Astrocyte of the hippocampus (primary cell): ENCODE measurements around the gene ZFP36.
A peak's percentile ranks its signal among the peaks of the same experiment; 100 is the strongest.

Source experiments
- DNase-seq: peaks from one replicate; pipeline ENCODE4 v3.0.0; 2011; ENCODE audit warnings: low read depth, low spot score

The ZFP36 gene

GRCh38 chr19:39384839-39385568, 21.6 kb upstream of the ZFP36 start:
- no peak for DNase-seq

- peak; percentile 28 for DNase-seq
Observed at GRCh38 chr19:39385629-39386411, 20.8 kb upstream of the ZFP36 start.

GRCh38 chr19:39386557-39386956, 20.1 kb upstream of the ZFP36 start:
- DNase-seq = no peak

- DNase-seq = no peak
Observed at GRCh38 chr19:39388657-39389056, 18.0 kb upstream of the ZFP36 start.

DNA sequence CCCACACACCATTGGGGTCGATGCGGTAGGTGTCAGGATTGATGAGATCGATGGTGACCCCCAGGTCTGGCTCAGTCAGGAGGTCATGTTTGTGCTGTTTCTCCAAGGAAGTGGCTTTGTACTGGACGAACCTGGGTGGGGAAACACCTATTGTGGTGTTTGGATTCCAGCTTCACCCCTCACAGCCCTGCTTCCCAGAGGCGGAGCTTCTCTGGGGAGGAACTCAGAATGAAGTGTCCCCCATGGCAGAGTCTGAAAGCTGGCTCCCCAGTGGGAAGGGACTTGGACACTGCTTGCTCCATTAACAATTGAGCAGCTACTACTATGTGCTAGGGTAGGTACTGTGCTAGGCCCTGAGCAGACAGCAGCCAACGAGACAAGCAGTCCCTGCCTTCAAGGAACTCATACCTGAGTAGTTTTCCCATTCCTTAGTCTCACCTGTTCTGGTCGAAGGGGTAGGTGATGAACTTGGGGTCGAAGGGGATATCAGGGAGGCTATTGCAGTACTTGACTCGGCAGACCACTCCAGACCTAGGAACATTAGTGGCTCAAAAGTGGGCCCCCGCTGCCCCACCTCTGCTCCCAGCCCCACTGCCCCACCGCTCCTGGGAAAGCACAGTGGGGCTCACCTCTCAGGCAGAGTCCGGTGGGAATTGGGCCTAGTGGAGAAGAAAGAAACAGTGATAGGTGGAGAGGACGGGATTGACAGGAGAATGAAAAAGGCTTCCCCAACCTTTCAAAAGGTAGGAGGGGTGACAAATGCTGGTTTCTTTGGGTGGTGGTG, 16.8 kb upstream of the ZFP36 start:
- DNase-seq = no peak

- DNase-seq = no peak
Observed at GRCh38 chr19:39390451-39390750, 16.2 kb upstream of the ZFP36 start.

DNA sequence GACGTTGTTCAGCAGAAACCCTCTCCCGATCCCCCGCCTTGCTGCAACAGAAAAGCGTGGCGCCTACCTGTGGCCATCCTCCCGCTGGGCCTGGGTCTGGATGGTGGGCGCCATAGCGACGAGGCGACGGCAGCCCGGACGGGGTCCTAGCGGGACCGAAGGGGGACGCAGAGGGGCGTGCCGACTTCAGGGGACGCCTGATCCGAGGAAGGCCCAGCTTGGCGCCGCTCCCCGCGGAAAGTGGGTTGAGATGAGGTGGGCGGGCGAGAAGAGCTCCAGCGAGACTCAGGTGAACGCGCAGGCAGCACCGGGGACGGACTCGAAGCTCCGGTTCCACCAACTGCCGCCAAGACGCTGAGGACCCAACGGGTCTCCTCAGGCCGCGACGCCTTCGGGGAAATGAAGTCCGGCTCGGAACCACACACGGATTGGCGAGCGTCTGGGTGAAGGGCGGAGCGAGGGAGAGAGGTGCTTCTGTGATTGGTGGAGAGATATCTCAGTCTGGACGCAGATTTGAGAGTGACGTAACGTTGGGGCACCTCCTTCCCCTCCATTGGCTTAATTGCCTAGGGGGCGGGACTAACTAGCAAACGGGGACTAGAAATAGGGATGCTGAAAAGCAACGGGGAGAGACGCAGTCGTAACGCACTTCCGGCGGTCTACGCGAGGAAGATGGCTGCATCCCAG, 15.8 kb upstream of the ZFP36 start, which contains the start of the genes MED29 and PAF1:
MED29 (plus strand) TSS at position 628 of the 687 bp plus-strand sequence; CDS start at position 673, 45 bp downstream.
PAF1 (minus strand) TSS at position 356 of the 687 bp plus-strand sequence; CDS start at position 114, 242 bp downstream.
- DNase-seq = peak; percentile 100

GRCh38 chr19:39397360-39398296, 9.0 kb upstream of the ZFP36 start:
- peak; percentile 92 for DNase-seq

DNA sequence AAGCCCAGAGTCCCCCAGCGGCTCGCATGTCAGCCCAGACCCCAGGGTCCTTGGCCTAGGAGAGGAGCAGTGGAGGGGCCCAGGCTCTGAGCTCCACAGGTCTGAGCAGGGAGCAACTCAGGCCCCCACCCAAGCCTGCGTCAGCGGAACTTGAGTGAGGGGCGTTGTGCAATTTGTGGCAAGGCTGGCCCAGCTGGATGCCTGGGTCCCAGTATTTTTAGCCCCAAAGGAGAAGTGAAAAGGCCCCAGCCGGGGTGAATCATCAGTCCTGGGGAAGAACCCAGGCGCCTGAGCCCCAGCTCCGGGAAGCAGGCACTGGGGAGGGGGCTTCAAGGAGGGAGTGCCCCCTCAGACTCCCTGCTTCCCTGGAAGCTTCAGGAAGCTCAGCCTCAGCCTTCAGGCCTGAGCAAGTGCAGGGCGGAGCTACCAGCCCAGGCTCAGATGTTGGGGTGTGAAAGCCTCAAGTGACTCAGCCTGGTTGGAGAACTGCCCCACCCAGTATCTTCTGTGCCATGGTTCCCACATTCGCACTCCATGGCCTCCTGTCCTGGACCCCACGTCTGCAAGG, 8.3 kb upstream of the ZFP36 start:
- peak; percentile 43 for DNase-seq

GRCh38 chr19:39399668-39400050, 7.0 kb upstream of the ZFP36 start:
- DNase-seq = no peak

DNA sequence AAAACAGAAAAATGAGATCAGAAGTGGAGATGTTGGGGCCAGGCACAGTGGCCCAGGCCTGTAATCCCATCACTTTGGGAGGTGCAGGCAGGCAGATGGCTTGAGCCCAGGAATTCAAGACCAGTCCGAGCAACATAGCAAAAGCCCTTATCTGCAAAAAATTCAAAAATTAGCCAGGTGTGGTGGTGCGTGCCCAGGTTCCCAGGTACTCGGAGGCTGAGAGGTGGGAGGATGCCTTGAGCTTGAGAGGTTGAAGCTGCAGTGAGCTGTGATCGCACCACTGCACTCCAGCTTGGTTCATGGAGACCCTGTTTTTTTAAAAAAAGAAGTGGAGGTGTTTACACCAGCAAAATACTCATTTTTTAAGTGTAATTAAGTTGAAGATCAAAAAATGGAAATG, 6.6 kb upstream of the ZFP36 start:
- DNase-seq = no peak

DNA sequence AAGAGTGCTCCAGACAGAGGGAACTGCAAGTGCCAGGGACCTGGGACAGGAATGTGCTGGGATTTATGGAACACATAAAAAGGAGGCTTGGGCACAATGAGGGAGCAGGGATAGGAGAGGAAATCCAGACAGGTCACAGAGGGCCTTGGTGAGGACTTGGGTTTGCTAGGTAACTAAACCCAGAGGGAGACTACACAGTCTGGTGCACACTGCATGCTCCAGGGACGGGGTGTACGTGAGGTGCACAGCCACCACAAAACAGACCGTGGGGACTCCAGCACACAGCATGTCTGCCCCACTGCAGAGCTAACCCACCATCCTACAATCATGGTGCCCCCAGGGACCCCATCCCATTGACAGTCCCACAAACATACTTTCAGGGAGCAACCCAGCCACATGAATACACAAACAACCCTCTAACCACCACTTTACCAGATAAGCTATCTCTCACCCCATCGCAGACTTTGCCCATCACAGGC, 5.5 kb upstream of the ZFP36 start:
- DNase-seq = no peak

GRCh38 chr19:39401549-39402345, 4.9 kb upstream of the ZFP36 start:
- peak; percentile 67 for DNase-seq

DNA sequence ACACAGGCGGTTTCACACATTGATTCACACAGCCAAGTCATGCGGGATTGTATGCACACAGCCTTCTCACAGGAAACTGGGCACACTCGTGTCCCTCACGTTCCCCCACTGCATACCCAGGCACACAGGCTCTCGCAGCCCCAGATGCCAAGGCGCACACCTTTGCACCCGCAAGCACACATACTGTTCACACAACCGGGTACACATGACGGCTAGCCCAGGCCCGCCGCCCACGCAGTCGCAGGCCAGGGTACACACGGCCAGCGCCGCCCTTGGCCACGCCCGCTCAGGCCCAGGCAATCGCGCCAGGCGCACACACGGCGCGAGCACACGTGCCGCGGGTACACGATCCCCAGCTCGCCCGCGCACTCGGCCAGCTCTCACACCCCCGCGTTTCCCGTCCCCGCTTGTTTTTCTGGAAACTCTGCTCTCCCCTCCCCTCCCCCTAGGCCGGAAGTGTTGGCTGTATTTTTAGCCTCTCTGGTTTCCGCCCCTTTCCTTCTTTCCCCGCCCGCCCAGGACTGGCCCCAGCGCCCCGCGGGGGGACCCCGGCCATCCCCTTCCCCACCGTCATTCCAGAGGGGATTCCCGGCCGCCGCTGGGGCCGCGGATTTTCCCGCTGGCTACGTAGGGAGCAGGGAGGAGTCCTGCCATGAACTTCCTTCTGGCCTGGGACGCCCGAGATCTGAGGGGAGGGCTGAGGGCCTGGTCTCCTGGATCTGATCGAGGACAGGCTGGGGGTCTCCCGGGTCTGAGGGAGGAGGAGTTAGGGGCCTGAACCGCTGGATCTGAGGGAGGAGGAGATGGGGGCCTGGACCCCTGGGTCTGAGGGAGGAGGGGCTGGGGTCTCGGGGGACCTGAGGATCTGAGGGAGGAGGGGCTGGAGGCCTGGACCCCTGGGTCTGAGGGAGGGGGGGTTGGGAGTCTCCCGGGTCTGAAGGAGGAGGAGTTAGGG, 4.0 kb upstream of the ZFP36 start:
- peak; percentile 89 for DNase-seq

- peak; percentile 99 for DNase-seq
Observed at GRCh38 chr19:39403331-39404312, 3.0 kb upstream of the ZFP36 start.

DNA sequence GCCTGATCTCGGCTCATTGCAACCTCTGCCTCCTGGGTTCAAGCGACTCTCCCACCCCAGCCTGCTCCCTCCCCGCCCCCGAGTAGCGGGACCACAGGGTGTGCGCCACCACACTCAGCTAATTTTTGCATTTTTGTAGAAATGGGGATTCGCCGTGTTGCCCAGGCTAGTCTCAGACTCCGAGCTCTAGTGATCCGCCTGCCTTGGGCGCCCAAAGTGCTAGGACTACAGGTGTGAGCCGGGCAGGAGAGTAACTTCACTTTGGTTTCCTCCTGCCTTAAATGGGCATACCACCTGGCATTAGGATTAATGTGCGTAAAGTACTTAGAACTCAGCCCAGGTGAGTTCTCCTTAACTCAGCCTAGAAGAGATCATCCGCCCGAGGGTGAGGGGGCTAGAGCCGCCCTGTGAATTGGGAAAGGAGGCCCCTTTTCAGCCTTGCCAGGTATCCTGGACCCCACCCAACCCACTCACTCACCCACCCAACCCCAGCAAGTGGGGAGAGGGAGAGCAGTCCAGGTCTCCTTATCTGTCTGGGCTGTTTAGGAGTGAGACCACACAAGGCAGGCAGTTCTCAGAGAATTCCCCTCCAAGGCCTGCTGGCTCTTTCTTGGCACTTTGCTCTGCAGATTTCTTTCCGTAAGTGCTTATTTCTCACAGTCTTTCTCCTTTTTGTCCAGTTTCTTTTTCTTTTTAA, 1.2 kb upstream of the ZFP36 start:
- DNase-seq = no peak
